GM08714 (cell line): ENCODE measurements around the gene DCC.

Source experiments
- H3K4me3 ChIP-seq: fragments of 200-500 bp; sonication (Bioruptor generic); 2 replicates; pipeline ENCODE4 v1.5.1; 2014; ENCODE audit warnings: mild to moderate bottlenecking, low read length, inconsistent platforms
- ZNF274 ChIP-seq: IDR thresholded peaks from 2 replicates; pipeline ENCODE4 v1.6.1; 2012; ENCODE audit warnings: mild to moderate bottlenecking, low read depth, low read length

DCC gene

DNA sequence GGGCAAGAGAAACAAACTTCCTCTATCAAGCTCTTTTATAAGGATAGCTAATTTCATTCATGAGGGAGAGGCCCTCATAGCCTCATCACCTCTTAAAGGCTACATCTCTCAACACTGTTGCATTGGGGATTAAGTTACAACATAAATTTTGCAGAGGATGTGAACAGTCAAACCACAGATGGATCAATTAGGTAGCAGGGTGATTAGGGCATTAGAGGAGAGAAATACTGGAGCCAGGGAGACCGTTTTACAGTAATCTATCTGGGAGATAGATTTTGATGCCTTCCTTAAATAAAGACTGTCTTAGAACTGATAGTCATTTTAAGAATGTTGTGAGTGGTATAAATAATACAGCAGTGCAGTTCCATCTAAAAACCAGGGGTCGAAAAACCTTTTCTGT lies 258.9 kb downstream of the DCC start:
- H3K4me3 ChIP-seq: no peak overlapping the region
- TF ChIP-seq ZNF274: no peak

DNA sequence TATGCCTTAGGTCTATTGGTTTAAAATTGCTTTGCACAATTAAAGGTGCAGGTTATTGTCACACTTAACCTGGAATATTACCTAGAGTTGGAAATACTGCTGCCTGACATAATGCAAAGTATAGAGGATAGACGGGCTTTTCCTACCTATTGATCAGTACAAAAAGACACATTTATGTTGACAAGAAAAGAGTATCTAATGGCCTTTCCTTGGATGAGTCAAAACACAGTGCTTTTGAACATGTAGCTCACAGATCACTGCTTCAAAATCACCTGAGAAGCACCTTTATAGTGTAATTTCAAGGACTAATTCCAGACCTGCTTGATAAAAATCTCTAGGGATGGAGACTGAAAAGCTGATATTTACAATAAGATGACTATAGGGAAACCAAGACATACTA lies 262.8 kb downstream of the DCC start:
- no peak for TF ChIP-seq ZNF274
- no peak overlapping the region for H3K4me3 ChIP-seq

DNA sequence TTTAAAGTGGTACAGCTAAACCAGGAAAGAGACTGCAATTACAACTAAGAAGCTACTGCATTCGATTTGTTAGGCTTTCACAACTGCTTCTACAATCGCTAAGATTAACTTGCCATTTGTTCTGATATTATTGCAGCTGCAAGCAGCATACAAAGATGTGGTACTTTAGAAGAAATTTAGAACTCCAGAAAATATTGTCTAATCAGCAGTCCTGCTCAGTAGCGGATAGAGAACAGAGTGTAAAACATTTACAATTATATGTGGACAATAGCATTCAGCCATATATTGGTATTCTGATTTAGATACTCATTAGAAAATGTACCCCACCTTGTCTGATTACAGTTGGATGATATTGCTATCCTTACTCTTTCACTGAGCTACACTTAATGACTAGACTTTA lies 265.3 kb downstream of the DCC start:
- H3K4me3 ChIP-seq: no peak overlapping the region
- TF ChIP-seq ZNF274: no peak

DNA sequence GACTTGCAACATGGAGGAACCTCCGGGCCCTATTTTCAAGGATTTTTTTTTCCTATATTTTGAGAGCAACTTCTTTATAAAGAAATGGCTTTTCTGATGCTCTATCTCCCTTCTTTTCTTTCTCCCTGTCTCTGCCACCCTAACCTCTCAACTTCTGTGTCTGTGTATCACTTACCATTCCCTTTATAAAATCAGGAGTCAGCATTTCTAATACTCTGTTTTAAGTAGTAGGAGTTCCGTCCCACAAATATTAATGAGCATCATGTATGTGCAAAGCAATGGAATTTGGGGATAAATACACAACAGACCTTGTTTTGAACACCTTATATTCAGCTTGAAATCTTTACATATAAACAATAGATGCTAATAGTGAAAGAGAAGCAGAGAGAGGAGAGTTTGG lies 268.0 kb downstream of the DCC start:
- no peak overlapping the region for H3K4me3 ChIP-seq
- TF ChIP-seq ZNF274: no peak

DNA sequence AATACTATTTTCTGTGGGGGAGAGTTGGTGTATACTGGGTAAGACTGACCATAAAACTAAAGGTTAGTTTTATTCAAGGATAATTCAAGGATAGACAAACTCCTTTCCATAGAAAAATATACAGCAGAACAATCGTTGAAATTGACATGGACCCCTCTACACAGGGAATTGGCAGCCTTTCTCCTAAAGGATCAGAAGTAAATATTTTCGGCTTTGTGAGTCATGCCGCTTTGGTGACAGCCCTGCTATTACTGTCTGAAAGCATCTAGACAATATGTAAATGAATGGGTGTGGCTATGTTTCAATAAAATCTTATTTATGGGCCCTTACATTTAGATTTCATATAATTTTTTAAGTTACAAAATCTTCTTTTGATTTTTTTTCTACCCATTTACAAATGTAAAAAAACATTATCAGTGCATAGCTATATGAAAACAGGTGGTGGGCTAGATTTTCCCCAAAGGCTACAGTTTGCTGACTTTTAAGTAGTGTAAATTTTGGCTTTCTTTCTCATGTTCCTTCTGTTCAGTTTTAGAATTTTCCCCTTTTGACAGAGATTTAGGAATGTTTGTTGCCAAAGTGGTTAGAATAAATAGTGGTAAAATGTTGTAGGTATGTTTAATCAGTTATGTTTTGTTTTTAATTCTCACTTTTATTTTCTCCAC lies 270.6 kb downstream of the DCC start:
- H3K4me3 ChIP-seq: no peak overlapping the region
- no peak for TF ChIP-seq ZNF274

DNA sequence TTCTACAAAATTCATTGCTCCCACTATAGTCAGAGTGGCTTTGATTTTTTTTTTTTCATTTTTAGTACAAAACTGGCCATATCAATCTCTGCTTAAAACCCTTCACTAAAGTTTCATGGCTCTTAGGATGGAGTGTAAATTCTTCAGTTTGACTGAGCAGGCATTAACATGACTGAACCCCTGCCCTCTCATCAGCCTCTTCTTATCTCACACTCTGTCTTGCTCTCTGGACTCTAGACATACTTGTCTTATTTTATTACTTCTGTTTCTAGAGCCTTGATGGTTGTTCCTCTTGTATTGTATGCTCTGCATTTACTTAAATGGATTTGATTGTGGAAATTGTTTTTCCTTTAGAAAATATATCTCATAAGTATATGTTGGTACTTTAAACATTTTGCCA lies 272.4 kb downstream of the DCC start:
- TF ChIP-seq ZNF274: no peak
- no peak overlapping the region for H3K4me3 ChIP-seq

DNA sequence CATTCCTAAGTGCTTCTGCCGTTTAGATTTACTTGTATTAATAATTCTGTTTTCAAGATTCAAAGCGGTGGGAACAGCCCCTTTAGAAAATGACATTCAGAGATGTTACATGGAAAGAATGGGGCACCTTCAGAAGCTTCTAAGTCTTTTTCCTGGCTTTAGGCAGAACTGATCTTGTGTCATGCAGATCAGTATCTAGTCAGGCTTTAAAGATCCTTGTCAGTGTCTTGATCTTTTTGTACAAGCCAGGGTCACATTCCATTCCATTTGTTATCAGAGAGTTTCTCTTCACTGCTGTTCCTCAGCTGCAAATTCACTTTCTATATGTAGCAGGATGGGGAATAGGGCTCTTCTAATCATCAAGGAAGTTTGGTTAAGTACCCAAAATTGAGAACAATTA lies 275.3 kb downstream of the DCC start:
- TF ChIP-seq ZNF274: no peak
- no peak overlapping the region for H3K4me3 ChIP-seq

DNA sequence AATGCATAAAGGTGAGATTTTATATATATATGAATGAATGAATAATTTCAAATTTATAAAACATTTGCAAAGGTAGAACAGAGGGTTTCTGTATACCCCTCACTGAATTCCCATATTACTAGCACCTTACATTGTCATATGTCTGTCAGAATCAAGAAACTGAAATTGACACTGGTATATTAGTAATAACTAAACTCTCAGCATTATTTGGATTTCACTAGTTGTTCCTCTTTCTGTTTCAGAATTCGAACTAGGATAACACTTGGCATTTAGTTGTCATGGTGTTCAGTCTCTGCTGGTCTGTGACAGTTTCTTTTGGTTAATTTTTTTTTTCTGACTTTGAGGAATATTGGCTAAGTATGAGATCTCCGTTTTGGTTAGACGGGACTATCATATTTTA lies 275.9 kb downstream of the DCC start:
- no peak overlapping the region for H3K4me3 ChIP-seq
- no peak for TF ChIP-seq ZNF274

DNA sequence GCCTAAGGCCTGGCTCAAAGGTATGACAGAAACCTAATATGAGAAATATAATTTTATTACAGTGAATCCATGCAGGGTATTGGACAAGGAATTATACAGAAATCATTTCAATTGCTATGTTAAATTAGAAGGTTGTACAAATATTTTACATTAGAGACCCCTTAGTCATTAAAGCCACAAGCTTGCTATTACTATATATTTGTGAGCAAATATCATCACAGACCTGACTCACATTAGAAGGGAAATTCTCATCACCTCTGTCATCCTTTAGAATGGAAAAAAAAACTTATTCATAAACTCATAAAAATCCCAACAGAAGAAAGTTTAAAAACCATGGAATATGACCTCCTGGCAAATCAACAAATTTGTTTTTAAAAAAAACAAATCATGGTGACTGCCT lies 277.9 kb downstream of the DCC start:
- H3K4me3 ChIP-seq: no peak overlapping the region
- TF ChIP-seq ZNF274: no peak

DNA sequence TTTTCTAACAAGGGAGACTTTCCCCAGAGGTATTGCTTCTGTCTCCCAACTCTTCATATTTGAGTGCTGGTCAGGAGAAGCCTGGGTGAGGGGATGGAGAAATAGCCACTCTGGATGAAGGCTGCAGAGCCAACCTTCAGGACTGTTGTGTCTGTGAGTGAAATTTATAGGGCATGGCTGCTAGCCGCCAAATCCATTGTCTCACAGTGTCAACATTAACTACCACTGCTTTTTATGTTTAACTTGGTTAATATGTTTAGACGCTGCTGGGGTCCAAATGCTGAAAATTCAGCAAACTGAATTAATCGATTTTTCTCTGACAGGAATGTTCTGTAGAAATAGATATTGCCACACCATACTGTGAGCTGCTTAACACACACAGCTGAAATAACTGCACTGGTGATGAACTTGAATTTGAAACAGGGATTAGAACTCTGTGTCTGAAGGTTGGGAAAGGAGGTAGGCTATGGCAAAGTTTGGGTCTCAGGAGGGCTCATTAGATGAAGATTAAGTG lies 281.0 kb downstream of the DCC start:
- TF ChIP-seq ZNF274: no peak

DNA sequence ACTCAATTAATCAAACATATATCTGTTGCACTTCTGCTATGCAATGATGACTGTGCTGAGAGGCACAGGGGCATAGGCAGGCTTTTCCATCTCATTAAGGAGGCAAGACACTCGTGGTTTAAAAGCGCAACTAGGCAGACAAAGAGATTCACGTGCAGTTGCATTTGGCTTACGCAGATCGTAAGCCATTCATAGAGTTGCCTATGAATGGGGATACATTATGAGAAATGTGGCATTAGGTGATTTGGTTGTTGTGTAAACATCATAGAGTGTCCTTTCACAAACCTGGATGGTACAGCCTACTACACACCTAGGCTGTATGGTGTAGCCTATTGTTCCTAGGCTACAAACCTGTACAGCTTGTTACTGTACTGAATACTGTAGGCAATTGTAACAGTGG lies 284.7 kb downstream of the DCC start:
- no peak overlapping the region for H3K4me3 ChIP-seq
- TF ChIP-seq ZNF274: no peak

More for the DNA sequence above, 281.0 kb downstream of the DCC start:
- no peak overlapping the region for H3K4me3 ChIP-seq

DNA sequence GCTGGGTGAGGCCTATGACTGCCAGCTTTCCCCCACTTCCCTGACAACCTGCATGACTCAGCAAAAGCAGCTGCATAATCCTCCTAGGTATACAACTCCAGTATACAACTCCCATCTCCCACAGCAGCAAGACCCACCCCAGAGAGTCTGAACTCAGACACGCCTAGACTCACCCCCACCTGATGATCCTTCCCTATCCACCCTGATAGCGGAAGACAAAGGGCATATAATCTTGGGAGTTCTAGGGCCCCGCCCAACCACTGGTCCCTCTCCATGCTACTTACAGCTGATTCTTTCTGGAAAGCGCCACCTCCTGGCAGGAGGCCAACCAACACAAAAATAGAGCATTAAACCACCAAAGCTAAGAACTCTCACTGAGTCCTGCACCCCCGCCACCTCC lies 296.5 kb downstream of the DCC start:
- TF ChIP-seq ZNF274: no peak

DNA sequence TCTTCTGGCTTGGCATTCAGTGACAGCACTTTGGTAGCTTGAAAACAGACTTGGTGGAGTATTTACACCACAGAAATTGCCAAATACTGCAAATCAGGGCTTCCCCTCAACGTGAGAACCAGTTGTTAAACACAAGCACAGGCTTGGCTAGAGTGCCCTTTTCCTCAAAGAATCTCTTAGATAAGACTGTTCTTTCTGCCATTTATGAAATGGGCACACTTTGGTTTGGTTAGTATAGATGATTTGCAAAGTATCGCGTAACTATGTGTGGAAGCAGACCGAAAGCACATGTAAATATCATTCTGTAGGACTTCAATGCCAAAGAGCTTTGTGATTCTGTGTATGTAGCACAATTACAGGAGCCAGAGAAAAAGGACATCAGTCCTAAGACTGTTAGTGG lies 308.2 kb downstream of the DCC start:
- TF ChIP-seq ZNF274: no peak
- no peak overlapping the region for H3K4me3 ChIP-seq

More for the DNA sequence above, 296.5 kb downstream of the DCC start:
- H3K4me3 ChIP-seq: no peak overlapping the region

DNA sequence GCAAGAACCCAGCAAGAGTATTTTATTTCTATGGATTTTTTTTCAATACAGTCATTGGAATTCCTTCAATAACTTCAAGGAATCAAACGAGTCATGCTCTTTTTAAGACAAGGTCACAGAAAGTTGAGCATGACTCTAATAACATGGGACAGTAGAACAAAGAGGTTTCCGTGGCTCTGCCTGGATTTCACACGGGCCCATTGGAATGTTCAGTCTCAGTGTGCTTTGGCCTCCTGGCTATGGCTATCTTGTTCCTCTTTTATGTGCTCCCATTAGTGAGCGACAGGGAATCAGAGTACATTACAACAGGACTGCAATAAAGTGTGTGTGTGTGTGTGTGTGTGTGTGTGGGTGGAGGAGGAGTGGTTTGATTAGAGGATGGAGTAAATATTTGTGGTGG lies 312.4 kb downstream of the DCC start:
- TF ChIP-seq ZNF274: no peak
- no peak overlapping the region for H3K4me3 ChIP-seq

DNA sequence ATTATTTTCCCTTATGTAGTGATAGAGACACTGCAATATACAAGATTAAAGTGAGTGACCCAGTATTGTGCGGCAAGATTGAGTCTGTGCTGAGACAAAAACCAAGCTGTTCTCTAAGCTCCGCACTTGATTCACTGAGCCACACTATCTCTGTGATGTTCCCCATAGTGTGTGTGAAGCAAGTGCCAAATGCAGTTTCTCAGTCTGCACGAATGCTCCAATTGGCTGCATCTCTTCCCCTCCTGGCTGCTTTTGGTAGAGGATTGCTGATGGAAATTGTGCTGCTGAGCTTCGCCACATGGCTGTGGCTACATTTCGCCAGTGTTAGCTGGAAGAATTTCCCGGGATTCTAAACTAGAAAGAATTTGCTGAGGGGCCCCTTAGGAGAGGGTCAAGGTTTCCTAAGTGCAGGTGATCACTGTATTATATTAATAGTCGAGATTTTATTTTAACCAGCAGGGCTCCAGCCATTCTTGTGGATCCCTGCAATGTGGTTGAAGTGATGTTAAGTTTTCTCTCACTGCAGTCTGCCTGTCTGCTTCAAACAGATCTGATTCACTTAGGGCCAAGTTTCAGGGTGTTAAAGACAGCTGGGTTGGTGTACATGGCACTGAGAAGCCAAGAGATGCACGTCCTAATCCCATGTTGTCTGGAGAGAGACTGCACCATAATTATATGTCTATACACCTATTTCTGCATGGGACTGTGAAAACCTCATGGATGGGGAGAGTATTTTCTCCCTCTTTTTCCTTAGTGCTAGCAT lies 317.2 kb downstream of the DCC start:
- H3K4me3 ChIP-seq: no peak overlapping the region
- no peak for TF ChIP-seq ZNF274

DNA sequence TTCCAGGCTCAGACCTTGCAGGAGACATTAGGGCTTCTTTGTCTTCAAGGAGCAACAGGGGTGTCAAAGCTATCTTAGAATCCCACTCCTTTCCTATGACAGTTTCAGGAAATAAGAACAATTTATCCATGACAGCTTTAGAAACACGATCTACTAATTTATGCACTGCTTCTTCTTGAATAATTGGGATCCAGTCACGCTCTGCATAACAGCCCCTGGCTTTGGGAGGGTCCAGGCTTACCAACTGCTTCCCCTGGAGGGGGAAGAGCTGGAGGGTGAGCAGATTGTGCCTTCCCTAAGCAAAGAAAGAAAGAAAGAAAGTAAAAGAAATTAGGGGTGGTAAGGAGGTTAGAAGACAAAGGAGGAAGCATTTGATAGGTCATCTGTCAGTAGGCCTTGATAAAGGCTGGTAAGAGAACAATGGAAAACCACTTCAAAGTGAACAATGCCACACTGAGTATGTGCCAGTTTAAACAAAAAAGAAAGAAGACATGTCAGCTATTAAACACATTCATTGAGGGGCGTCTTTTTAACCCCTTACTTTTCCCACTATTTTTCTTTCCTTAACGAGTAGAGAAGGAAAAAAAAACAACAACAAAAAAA lies 327.6 kb downstream of the DCC start:
- TF ChIP-seq ZNF274: no peak
- H3K4me3 ChIP-seq: no peak overlapping the region
